HCT116 (cell line): ENCODE data around the gene FANCM. TPM values are rescaled to one million over a fixed set of nuclear protein-coding genes. Genes with fewer than 3 reads are reported as not detected.

Source experiments
- ATAC-seq: fragments of 200-7000 bp; cut with Tn5 transposase; 2 replicates; pipeline ENCODE4 v1.9.1; 2020; ENCODE audit warnings: mild to moderate bottlenecking, moderate library complexity
- BruUV-seq: library from RNA; stranded (reverse); fragments of 400-500 nt; replicated peaks from 2 replicates; lab custom pipeline; 2021; lab: Mats Ljungman, UMichigan
- CTCF ChIA-PET: fragments of 300-600 bp; sonication (Branson Sonifier 250); formaldehyde crosslinking; loops from one replicate; lab custom pipeline; 2021; ENCODE audit warnings: antibody characterized with exemption; lab: Charles Lee
- POLR2A ChIA-PET: fragments of 300-600, 350-600 bp; sonication (Branson Sonifier 250); formaldehyde crosslinking; loops from one replicate; lab custom pipeline; 2021; ENCODE audit warnings: antibody characterized with exemption; lab: Charles Lee
- RAD21 ChIA-PET, 2 experiments: fragments of 300-600 bp; sonication (Branson Sonifier 250); formaldehyde crosslinking; loops; one replicate each; lab custom pipeline; 2023; ENCODE audit warnings: low total read pairs in 2 of 2; ENCODE audit not compliant: uncharacterized antibody in 2 of 2, unreplicated experiment in 2 of 2, low non-redundant PET in 1 of 2; lab: Charles Lee
- DNase-seq: peaks from one replicate; pipeline ENCODE4 v3.0.0-alpha.2; 2010; ENCODE audit warnings: low read depth, low spot score
- H2AFZ ChIP-seq: fragments of 200-600 bp; shearing (Covaris generic), sonication (generic); 2 replicates; pipeline ENCODE4 v1.6.1; 2017; ENCODE audit warnings: low read depth, mixed run types, mixed read lengths, antibody characterized with exemption, low read length; ENCODE audit not compliant: poor library complexity, severe bottlenecking
- H3K27ac ChIP-seq: 2 replicates; pipeline ENCODE4 v1.5.1; 2012; ENCODE audit warnings: low read depth, low read length
- H3K27me3 ChIP-seq: fragments of 200-600 bp; sonication (generic); 2 replicates; pipeline ENCODE4 v1.6.1; 2016; ENCODE audit warnings: mixed run types, low read length, mixed read lengths; ENCODE audit not compliant: insufficient read depth
- H3K36me3 ChIP-seq, 2 experiments: fragments of 200-500 bp in 1 of 2; fragments of 200-600 bp in 1 of 2; sonication (Bioruptor generic) in 1 of 2; sonication (generic) in 1 of 2; 2 replicates each; pipeline versions ENCODE4 v1.5.1 to v1.6.1; 2014 to 2016; ENCODE audit warnings: low read length in 2 of 2, inconsistent platforms in 1 of 2, mixed read lengths in 1 of 2, mixed run types in 1 of 2; ENCODE audit not compliant: insufficient read depth in 2 of 2, control insufficient read depth in 1 of 2
- H3K4me1 ChIP-seq, 2 experiments: fragments of 200-600 bp in 1 of 2; sonication (generic) in 1 of 2; 2 replicates each; pipeline versions ENCODE4 v1.5.1 to v1.6.1; 2012 to 2017; ENCODE audit warnings: low read length in 2 of 2, inconsistent platforms in 1 of 2, mild to moderate bottlenecking in 1 of 2, mixed read lengths in 1 of 2, mixed run types in 1 of 2, moderate library complexity in 1 of 2; ENCODE audit not compliant: insufficient read depth in 2 of 2, control insufficient read depth in 1 of 2
- H3K4me2 ChIP-seq: fragments of 200-600 bp; sonication (generic); 2 replicates; pipeline ENCODE4 v1.6.1; 2017; ENCODE audit warnings: mixed run types, low read length, mixed read lengths
- H3K4me3 ChIP-seq, 2 experiments: fragments of 200-600 bp in 1 of 2; sonication (generic) in 1 of 2; replicated peaks in 1 of 2; 2 replicates each; pipeline ENCODE4 v1.5.1; 2011 to 2016; ENCODE audit warnings: low read length in 2 of 2, control low read depth in 1 of 2, low read depth in 1 of 2, mild to moderate bottlenecking in 1 of 2, mixed read lengths in 1 of 2, mixed run types in 1 of 2
- H3K79me2 ChIP-seq: fragments of 200-600 bp; sonication (generic); 2 replicates; pipeline ENCODE4 v1.6.1; 2017; ENCODE audit warnings: mild to moderate bottlenecking, mixed run types, low read length, moderate library complexity, mixed read lengths; ENCODE audit not compliant: insufficient read depth
- H3K9ac ChIP-seq: fragments of 200-600 bp; sonication (generic); 2 replicates; pipeline ENCODE4 v1.6.1; 2016; ENCODE audit warnings: low read length, mixed read lengths
- H3K9me2 ChIP-seq: fragments of 200-600 bp; sonication (generic), shearing (Covaris generic); 2 replicates; pipeline ENCODE4 v1.6.1; 2017; ENCODE audit warnings: mixed run types, mild to moderate bottlenecking, moderate library complexity; ENCODE audit not compliant: insufficient read depth
- H3K9me3 ChIP-seq, 2 experiments: fragments of 200-500 bp in 1 of 2; fragments of 200-600 bp in 1 of 2; sonication (Bioruptor generic) in 1 of 2; sonication (generic) in 1 of 2; 2 replicates each; pipeline ENCODE4 v1.6.1; 2014 to 2017; ENCODE audit warnings: low read length in 2 of 2, mixed read lengths in 2 of 2, inconsistent platforms in 1 of 2, low read depth in 1 of 2, mild to moderate bottlenecking in 1 of 2, mixed run types in 1 of 2, moderate library complexity in 1 of 2; ENCODE audit not compliant: control insufficient read depth in 1 of 2, insufficient read depth in 1 of 2
- H4K20me1 ChIP-seq: fragments of 200-600 bp; sonication (generic), shearing (Covaris generic); 2 replicates; pipeline ENCODE4 v1.6.1; 2017; ENCODE audit warnings: mixed run types, mild to moderate bottlenecking, moderate library complexity; ENCODE audit not compliant: insufficient read depth
- ATF3 ChIP-seq: IDR thresholded peaks from 2 replicates; pipeline ENCODE4 v1.6.1; 2012
- CBX3 ChIP-seq: IDR thresholded peaks from 2 replicates; pipeline ENCODE4 v1.6.1; 2012; ENCODE audit warnings: low read depth
- CEBPB ChIP-seq: IDR thresholded peaks from 2 replicates; pipeline ENCODE4 v1.6.1; 2012; ENCODE audit warnings: low read depth
- EGR1 ChIP-seq: IDR thresholded peaks from 2 replicates; pipeline ENCODE4 v1.6.1; 2012; ENCODE audit warnings: low read depth
- EZH2 ChIP-seq: fragments of 200-600 bp; sonication (generic); IDR thresholded peaks from 2 replicates; pipeline ENCODE4 v1.6.1; 2017; ENCODE audit warnings: antibody characterized with exemption, mixed run types
- EZH2phosphoT487 ChIP-seq: fragments of 200-600 bp; IDR thresholded peaks from 2 replicates; pipeline ENCODE4 v1.6.1; 2018; ENCODE audit warnings: antibody characterized with exemption, borderline replicate concordance
- JUND ChIP-seq: IDR thresholded peaks from 2 replicates; pipeline ENCODE4 v1.6.1; 2012
- MAX ChIP-seq: IDR thresholded peaks from 2 replicates; pipeline ENCODE4 v1.6.1; 2012
- POLR2A ChIP-seq: IDR thresholded peaks from 2 replicates; pipeline ENCODE4 v1.7.0; 2011; ENCODE audit warnings: borderline replicate concordance; ENCODE audit not compliant: insufficient read depth, insufficient read length; ENCODE audit errors: extremely low read depth
- POLR2AphosphoS5 ChIP-seq: IDR thresholded peaks from 2 replicates; pipeline ENCODE4 v1.6.1; 2011; ENCODE audit warnings: mild to moderate bottlenecking, low read depth, low read length, moderate library complexity
- RAD21 ChIP-seq: IDR thresholded peaks from 2 replicates; pipeline ENCODE4 v1.6.1; 2012; ENCODE audit warnings: low read depth, mild to moderate bottlenecking
- REST ChIP-seq: IDR thresholded peaks from 2 replicates; pipeline ENCODE4 v1.6.1; 2012; ENCODE audit warnings: low read depth
- SIN3A ChIP-seq: IDR thresholded peaks from 2 replicates; pipeline ENCODE4 v1.6.1; 2012; ENCODE audit warnings: low read depth
- SP1 ChIP-seq: IDR thresholded peaks from 2 replicates; pipeline ENCODE4 v1.6.1; 2012; ENCODE audit warnings: low read depth
- SRF ChIP-seq: IDR thresholded peaks from 2 replicates; pipeline ENCODE4 v1.6.1; 2012; ENCODE audit warnings: low read depth
- TCF7L2 ChIP-seq: IDR thresholded peaks from 2 replicates; pipeline ENCODE4 v1.7.0; 2011; ENCODE audit warnings: borderline replicate concordance, inconsistent platforms; ENCODE audit not compliant: insufficient read depth, insufficient read length; ENCODE audit errors: extremely low read depth
- ZBTB33 ChIP-seq: IDR thresholded peaks from 2 replicates; pipeline ENCODE4 v1.6.1; 2011; ENCODE audit warnings: mild to moderate bottlenecking, low read length, moderate library complexity; ENCODE audit not compliant: insufficient replicate concordance; ENCODE audit errors: extremely low read depth
- ZNF274 ChIP-seq: fragments of 200-500 bp; sonication (Bioruptor generic); IDR thresholded peaks from 2 replicates; pipeline ENCODE4 v1.6.1; 2014; ENCODE audit warnings: mild to moderate bottlenecking, low read depth, low read length, inconsistent platforms
- intact Hi-C: fragments of 100-400 bp; cut with micrococcal nuclease; formaldehyde crosslinking; loops from 2 replicates; pipeline ENCODE4 v1.10.0; 2022
- total RNA-seq: library from RNA; stranded (reverse); gene quantifications from one replicate; pipeline ENCODE4 v1.2.1, GENCODE V29; 2021; ENCODE audit not compliant: unreplicated experiment

FANCM gene
- total RNA-seq, 1 experiment from 2014 or later, result 10.9 TPM

- RAD21 ChIA-PET, result no interaction called here
- TF ChIP-seq ZNF274 (no peak), EGR1 (peak; percentile 55; the same call in 1 of the 2 replicates), MAX (peak; percentile 55), JUND (peak; percentile 57; the same call in 1 of the 2 replicates), TCF7L2 (peak; percentile 70), SIN3A (peak; percentile 47; the same call in 1 of the 2 replicates), ZBTB33 (no peak), SP1 (peak; percentile 85), REST (no peak), SRF (no peak), ATF3 (no peak), RAD21 (peak; percentile 31; the same call in 1 of the 2 replicates), CBX3 (0 out of 2 replicates have a peak, but pooled peaks have one; percentile 25), POLR2AphosphoS5 (peak; percentile 93), CEBPB (no peak), POLR2A (peak; percentile 85), EZH2phosphoT487 (no peak), EZH2 (no peak)
Measured at GRCh38 chr14:45134051-45134958, 1.4 kb upstream of the FANCM start, which contains the start of gene FKBP3. Gene FKBP3 (minus strand): TSS chr14:45134481. CDS start chr14:45134456, 25 bp downstream.

More at GRCh38 chr14:45134051-45134958, 1.4 kb upstream of the FANCM start, which contains the start of gene FKBP3:
- H3K9ac ChIP-seq, result peak within 1 kb of the TSS; percentile 88
- H4K20me1 ChIP-seq, result no peaks in the 10 kb centered on the region
- H3K9me2 ChIP-seq, result no peaks in the 10 kb centered on the region
- peak within 1 kb of the TSS; percentile 76 for H3K27ac ChIP-seq
- DNase-seq (peak; percentile 99), ATAC-seq (peak; percentile 92)
- H3K4me1 ChIP-seq, result peaks cover 9 to 21% of the 10 kb centered on the region in 2 experiments
- H3K4me2 ChIP-seq, result peak within 1 kb of the TSS; percentile 78
- POLR2A ChIA-PET, result interaction anchor here (0.6 to 1.2 kb wide), 3 partner anchors 11 to 173 kb away, joined by 3 to 4 read pairs (median 4); partner anchors contain the start of genes KLHL28 and TOGARAM1
- peak within 1 kb of the TSS; percentile 67 to 92 for H3K4me3 ChIP-seq
- H3K79me2 ChIP-seq, result peaks cover 82% of the 10 kb centered on the region
- no TSS peak for BruUV-seq
- H3K9me3 ChIP-seq, result no peaks in the 10 kb centered on the region
- peak within 1 kb of the TSS; percentile 69 for H2AFZ ChIP-seq
- H3K36me3 ChIP-seq, result no peaks in the 10 kb centered on the region
- intact Hi-C loops, result loop anchor here (1.0 to 5.0 kb wide), 3 partner anchors 42 to 174 kb away; partner anchors contain the start of genes KLHL28 and MIS18BP1
- H3K27me3 ChIP-seq, result no peaks in the 10 kb centered on the region
- CTCF ChIA-PET, result interaction anchor here (1.5 kb wide), 1 partner anchor 221 kb away, joined by 9 read pairs; no protein-coding TSS in a partner anchor
